Measurements from ENCODE around the gene C2CD2. TPM values are rescaled to one million over a fixed set of nuclear protein-coding genes. Genes with fewer than 3 reads are reported as not detected.

C2CD2 gene
- total and polyA plus RNA-seq, 10 of the 15 experiments (the other 5 are each of a cell fraction or from before 2014, with no cell fraction given), result 2.2 to 30.9 (median 9.9) TPM

- POLR2A ChIA-PET, result interaction anchor here (1.0 kb wide), 1 partner anchor 42 kb away, joined by 3 read pairs; no protein-coding TSS in a partner anchor
- Histone ChIP-seq H3K36me3 (ENCODE audit: control insufficient read depth in 2 of 2, insufficient read depth in 2 of 2, low read length in 1 of 2) (no peaks in the 10 kb centered on the region), H3K4me1 (ENCODE audit: control insufficient read depth, insufficient read depth, low read length) (no peaks in the 10 kb centered on the region), H3K9ac (ENCODE audit: control insufficient read depth, insufficient read depth, low read length) (no peak overlapping the region), H3K27me3 (replicated peaks in 1 of 2; ENCODE audit: control insufficient read depth in 2 of 2, insufficient read depth in 2 of 2, low read length in 1 of 2) (peaks cover 2% of the 10 kb centered on the region in 2 experiments; a peak in 3 of 4 replicates), H3K9me3 (replicated peaks; ENCODE audit: control insufficient read depth, insufficient read depth, low read length) (no peaks in the 10 kb centered on the region; the same call in 2 of the 3 replicates), H3K79me2 (ENCODE audit: control insufficient read depth, insufficient read depth, low read length) (no peaks in the 10 kb centered on the region), H3K4me2 (ENCODE audit: control insufficient read depth, insufficient read depth) (no peak overlapping the region), H2AFZ (ENCODE audit: control insufficient read depth, low read depth, low read length) (no peak overlapping the region), H4K20me1 (ENCODE audit: control insufficient read depth, insufficient read depth) (no peaks in the 10 kb centered on the region), H3K4me3 (no peak overlapping the region), H3K27ac (ENCODE audit: control insufficient read depth, insufficient read depth) (no peak overlapping the region)
- DNase-seq (ENCODE audit: low read depth, low spot score), result no peak
- CTCF ChIA-PET, result interaction anchor here (1.1 kb wide), 1 partner anchor 152 kb away, joined by 4 read pairs; no protein-coding TSS in a partner anchor
- intact Hi-C loops (cut with micrococcal nuclease; ENCODE audit: unreplicated experiment) (no loop called here), in situ Hi-C loops (cut with MboI) (no loop called here)
- no peak for ATAC-seq
- FAIRE-seq, result no peak
- RAD21 ChIA-PET (ENCODE audit: unreplicated experiment), result interaction anchor here (1.0 to 1.2 kb wide), 2 partner anchors 14 to 42 kb away, joined by 3 read pairs; no protein-coding TSS in a partner anchor
- SMC1A ChIA-PET (ENCODE audit: uncharacterized antibody, unreplicated experiment), result interaction anchor here (1.0 kb wide), 2 partner anchors 9 to 37 kb away, joined by 3 read pairs; no protein-coding TSS in a partner anchor
- TF ChIP-seq NBN (IDR thresholded peaks at IDR 0.05) (no peak), TCF3 (IDR thresholded peaks at IDR 0.05; ENCODE audit: borderline replicate concordance, insufficient read depth, low read depth, low read length) (no peak), BCL3 (IDR thresholded peaks at IDR 0.05; ENCODE audit: borderline replicate concordance, insufficient read depth, low read depth, low read length, poor library complexity, severe bottlenecking) (no peak), CREM (IDR thresholded peaks at IDR 0.05; ENCODE audit: low read depth) (no peak), SUPT20H (IDR thresholded peaks at IDR 0.05; ENCODE audit: borderline replicate concordance, control insufficient read depth, low read depth, low read length) (no peak), REST (IDR thresholded peaks at IDR 0.05; ENCODE audit: low read depth, low read length) (no peak)
- no TSS peak for BruUV-seq (replicated peaks)
- WGBS (ENCODE audit: insufficient coverage, insufficient replicate concordance, low lambda C conversion rate, missing lambda C conversion rate), result 72% methylated on average over 10 of the region's 10 CpGs
These were observed 11.7 kb upstream of the C2CD2 start for GRCh38 chr21:41965461-41966013.

All from GM12878 (cell line).